K562 (cell line): Measurements from ENCODE around the gene SHISAL1. TPM values are rescaled to one million over a fixed set of nuclear protein-coding genes. Genes with fewer than 3 reads are reported as not detected.

Experiments used
- ATAC-seq: fragments of 200-7000 bp; cut with Tn5 transposase; 3 replicates; pipeline ENCODE4 v1.9.1; 2020; ENCODE audit warnings: moderate library complexity
- BruUV-seq: library from RNA; stranded (reverse); fragments of 400-500 nt; replicated peaks from 2 replicates; lab custom pipeline; 2021; lab: Mats Ljungman, UMichigan
- CTCF ChIA-PET: fragments of 300-600 bp; formaldehyde crosslinking; extraction: SDS; loops from one replicate; lab custom pipeline; 2021; ENCODE audit warnings: low intra/inter-chr PET ratio; lab: Yijun Ruan, JAX
- POLR2A ChIA-PET: fragments of 300-600, 350-650 bp; sonication (Branson Sonifier 250); formaldehyde crosslinking; extraction: SDS; loops from one replicate; lab custom pipeline; 2021; ENCODE audit warnings: antibody characterized with exemption, inconsistent platforms; lab: Yijun Ruan, JAX
- DNase-seq, 4 experiments: peaks; one replicate each; pipeline versions ENCODE4 v3.0.0 to v3.0.0-alpha.2; 2011 to 2018; ENCODE audit warnings: low spot score in 3 of 4, mixed read lengths in 3 of 4; ENCODE audit errors: extremely low read depth in 1 of 4
- FAIRE-seq: peaks from 2 replicates; lab custom pipeline; 2011; peaks lifted over from hg19 to GRCh38; lab: Jason Lieb, UNC
- H2AFZ ChIP-seq: 2 replicates; pipeline ENCODE4 v1.6.0; 2011; ENCODE audit warnings: low read depth, low read length, control low read depth, inconsistent platforms
- H3K27ac ChIP-seq: fragments of 200-600 bp; 3 replicates; pipeline ENCODE4 v1.8.0; 2011; ENCODE audit warnings: low read depth, mild to moderate bottlenecking, control low read depth, inconsistent platforms, low read length, moderate library complexity, mixed read lengths; ENCODE audit errors: extremely low read depth
- H3K27me3 ChIP-seq, 2 experiments: fragments of 300-600 bp in 1 of 2; 2 replicates in 1 of 2; 3 replicates in 1 of 2; pipeline versions ENCODE4 v1.6.0 to v1.8.0; 2011; ENCODE audit warnings: inconsistent platforms in 2 of 2, low read length in 2 of 2, mild to moderate bottlenecking in 1 of 2, mixed read lengths in 1 of 2, moderate library complexity in 1 of 2; ENCODE audit not compliant: control insufficient read depth in 2 of 2, insufficient read depth in 2 of 2
- H3K36me3 ChIP-seq: fragments of 300-600 bp; 3 replicates; pipeline ENCODE4 v1.8.0; 2011; ENCODE audit warnings: mild to moderate bottlenecking, low read length, inconsistent platforms; ENCODE audit not compliant: control insufficient read depth, insufficient read depth
- H3K4me1 ChIP-seq, 2 experiments: fragments of 200-600 bp in 1 of 2; replicated peaks in 1 of 2; 2 replicates in 1 of 2; 3 replicates in 1 of 2; pipeline versions ENCODE4 v1.5.1 to v1.8.0; 2011; ENCODE audit warnings: inconsistent platforms in 2 of 2, low read length in 2 of 2, mild to moderate bottlenecking in 1 of 2, mixed read lengths in 1 of 2, moderate library complexity in 1 of 2; ENCODE audit not compliant: control insufficient read depth in 2 of 2, insufficient read depth in 2 of 2
- H3K4me2 ChIP-seq: 2 replicates; pipeline ENCODE4 v1.6.1; 2011; ENCODE audit warnings: low read length, control low read depth, inconsistent platforms, mixed read lengths; ENCODE audit not compliant: insufficient read depth
- H3K4me3 ChIP-seq: fragments of 200-600 bp; sonication (generic), shearing (Covaris generic); 2 replicates; pipeline ENCODE4 v1.5.1; 2016; ENCODE audit warnings: control low read depth, inconsistent platforms
- H3K79me2 ChIP-seq: fragments of 200-600 bp; 3 replicates; pipeline ENCODE4 v1.8.0; 2011; ENCODE audit warnings: low read length, inconsistent platforms; ENCODE audit not compliant: control insufficient read depth, insufficient read depth
- H3K9ac ChIP-seq, 2 experiments: 2 replicates each; pipeline versions ENCODE4 v1.6.0 to v1.6.1; 2011; ENCODE audit warnings: low read depth in 2 of 2, low read length in 2 of 2, control low read depth in 1 of 2, inconsistent platforms in 1 of 2, mild to moderate bottlenecking in 1 of 2, mixed read lengths in 1 of 2; ENCODE audit not compliant: insufficient read depth in 1 of 2
- H3K9me1 ChIP-seq: one replicate; pipeline ENCODE4 v1.6.0; 2011; ENCODE audit warnings: inconsistent platforms, mild to moderate bottlenecking, low read length, moderate library complexity; ENCODE audit not compliant: control insufficient read depth, insufficient read depth
- H3K9me3 ChIP-seq: replicated peaks from 2 replicates; pipeline ENCODE4 v1.5.1; 2011; ENCODE audit warnings: low read depth, low read length, inconsistent platforms; ENCODE audit not compliant: control insufficient read depth, insufficient read depth
- H4K20me1 ChIP-seq: replicated peaks from 2 replicates; pipeline ENCODE4 v1.6.1; 2011; ENCODE audit warnings: low read length, inconsistent platforms, mixed read lengths; ENCODE audit not compliant: control insufficient read depth, insufficient read depth
- ATF3 ChIP-seq, 2 experiments: fragments of 450-650 bp in 1 of 2; sonication (generic) in 1 of 2; formaldehyde crosslinking in 1 of 2; IDR thresholded peaks in 1 of 2; conservative IDR thresholded peaks in 1 of 2; 2 replicates each; pipeline versions ENCODE4 v1.6.1 to v1.8.1; 2016 to 2023; ENCODE audit warnings: mild to moderate bottlenecking in 2 of 2, moderate library complexity in 2 of 2, inconsistent platforms in 1 of 2, missing genetic modification reagents in 1 of 2
- CEBPZ ChIP-seq: fragments of 150-350 bp; IDR thresholded peaks from 2 replicates; pipeline ENCODE4 v1.6.1; 2014; ENCODE audit warnings: low read depth, mild to moderate bottlenecking, low read length, borderline replicate concordance
- ELF4 ChIP-seq: fragments of 450-650 bp; formaldehyde crosslinking; IDR thresholded peaks from 2 replicates; pipeline ENCODE4 v1.4.0; 2022; ENCODE audit warnings: missing genetic modification characterization
- ELK1 ChIP-seq: sonication (generic); formaldehyde crosslinking; IDR thresholded peaks from 2 replicates; pipeline ENCODE4 v1.8.1; 2022; ENCODE audit warnings: missing genetic modification reagents
- ID3 ChIP-seq, 2 experiments: fragments of 250-450 bp in 1 of 2; fragments of 450-650 bp in 1 of 2; sonication (Bioruptor Pico) in 1 of 2; IDR thresholded peaks; 2 replicates each; pipeline versions ENCODE4 v1.6.1 to v1.8.0; 2016 to 2021; ENCODE audit warnings: mild to moderate bottlenecking in 2 of 2, moderate library complexity in 2 of 2, missing compliant biosample characterization in 1 of 2, missing genetic modification characterization in 1 of 2
- MTA2 ChIP-seq: fragments of 450-650 bp; IDR thresholded peaks from 2 replicates; pipeline ENCODE4 v1.6.1; 2016; ENCODE audit warnings: low read depth
- POLR3A ChIP-seq: IDR thresholded peaks from 2 replicates; pipeline ENCODE4 v1.6.1; 2011; ENCODE audit warnings: borderline replicate concordance, mild to moderate bottlenecking, moderate library complexity; ENCODE audit not compliant: insufficient read length, insufficient read depth; ENCODE audit errors: extremely low read depth
- SMAD1 ChIP-seq: fragments of 150-350 bp; IDR thresholded peaks from 2 replicates; pipeline ENCODE4 v1.6.1; 2014; ENCODE audit warnings: low read length, low read depth; ENCODE audit not compliant: partially characterized antibody
- TAF1 ChIP-seq: IDR thresholded peaks from 2 replicates; pipeline ENCODE4 v1.6.1; 2011; ENCODE audit warnings: mild to moderate bottlenecking, low read length, moderate library complexity; ENCODE audit not compliant: insufficient read depth, control insufficient read depth, severe bottlenecking; ENCODE audit errors: extremely low read depth
- ZNF551 ChIP-seq: fragments of 250-450 bp; sonication (Bioruptor Pico); IDR thresholded peaks from 2 replicates; pipeline ENCODE4 v1.5.0; 2021; ENCODE audit warnings: mild to moderate bottlenecking, moderate library complexity
- WGBS: fragments of 100-300 bp; shearing (Covaris generic); methylation state at CpG from one replicate; pipeline ENCODE4 v1.1.6; 2016; ENCODE audit warnings: low coverage, mixed read lengths; ENCODE audit not compliant: insufficient coverage; ENCODE audit errors: missing lambda C conversion rate; 5-methylcytosine and 5-hydroxymethylcytosine counted together
- in situ Hi-C: fragments of 300-500 bp; cut with MboI; formaldehyde crosslinking; loops from 4 replicates; pipeline ENCODE4 v1.15.0; 2018; ENCODE audit warnings: inconsistent platforms, mixed read lengths
- intact Hi-C: fragments of 100-400 bp; cut with micrococcal nuclease; formaldehyde crosslinking; loops from 2 replicates; pipeline ENCODE4 v1.14.2; 2022
- polyA plus RNA-seq, 8 experiments: library from polyadenylated mRNA; depleted of rRNA in 4 of 8; stranded (reverse) in 5 of 8; unstranded in 3 of 8; fragments of >200 nt; fragmentation: Nextera tagmentation in 2 of 8; fragmentation: Illumina TruSeq in 1 of 8; extraction: Ambion mirVana in 2 of 8; extraction: Trizol in 1 of 8; gene quantifications; 2 replicates each; pipeline versions ENCODE4 v1.2.1 to v1.2.3, GENCODE V29; 2011 to 2014; ENCODE audit warnings: inconsistent platforms in 1 of 8, missing spikeins in 1 of 8
- total RNA-seq, 7 experiments: library from RNA; depleted of rRNA in 6 of 7; stranded (reverse); fragments of >200 nt in 6 of 7; fragmentation: Illumina TruSeq in 2 of 7; extraction: Trizol in 2 of 7; gene quantifications; 2 replicates each; pipeline versions ENCODE4 v1.2.1 to v1.2.3, GENCODE V29; 2011 to 2021; ENCODE audit warnings: low replicate concordance in 1 of 7

The SHISAL1 gene
- total and polyA plus RNA-seq, 9 of the 15 experiments (the other 6 are each of a cell fraction or from before 2014, with no cell fraction given): not detected

- H2AFZ ChIP-seq: no peak overlapping the region
- DNase-seq (no peak), FAIRE-seq (no peak), ATAC-seq (no peak)
- POLR2A ChIA-PET: no interaction called here
- H4K20me1 ChIP-seq: peaks cover 5% of the 10 kb centered on the region; the same call in 1 of the 2 replicates
- H3K79me2 ChIP-seq: no peaks in the 10 kb centered on the region
- H3K4me3 ChIP-seq: no peak overlapping the region
- peaks cover 2 to 32% of the 10 kb centered on the region in 2 experiments; a peak in 3 of 5 replicates for H3K27me3 ChIP-seq
- CTCF ChIA-PET: no interaction called here
- H3K4me1 ChIP-seq: no peaks in the 10 kb centered on the region
- WGBS: 18% methylated on average over 4 of the region's 4 CpGs
- no peaks in the 10 kb centered on the region for H3K9me1 ChIP-seq
- TF ChIP-seq ID3 (CRISPR knock-in tag; IDR thresholded peaks at IDR 0.05) (no peak), ID3 (tag; IDR thresholded peaks at IDR 0.05) (no peak), ZNF551 (no peak), CEBPZ (no peak), ELF4 (no peak), ATF3 (IDR thresholded peaks at IDR 0.05) (no peak), ATF3 (CRISPR knock-in tag; conservative IDR thresholded peaks at IDR 0.05) (no peak), MTA2 (no peak), TAF1 (no peak), SMAD1 (no peak), ELK1 (CRISPR knock-in tag) (no peak), POLR3A (no peak)
- H3K9me3 ChIP-seq: no peaks in the 10 kb centered on the region
- no TSS peak for BruUV-seq
- intact Hi-C loops: no loop called here
- in situ Hi-C loops: no loop called here
- no peak overlapping the region for H3K4me2 ChIP-seq
- no peak overlapping the region for H3K27ac ChIP-seq
- no peaks in the 10 kb centered on the region for H3K36me3 ChIP-seq
- H3K9ac ChIP-seq: no peak overlapping the region
These were observed 23.8 kb downstream of the SHISAL1 start for GRCh38 chr22:44288913-44289312.
